ENCODE measurements around the gene DYNLL2. TPM values are rescaled to one million over a fixed set of nuclear protein-coding genes. Genes with fewer than 3 reads are reported as not detected.

DYNLL2 gene
- total RNA-seq, 4 donors from 2014 or later: 12.2 to 32.4 (median 17.3) TPM

DNA sequence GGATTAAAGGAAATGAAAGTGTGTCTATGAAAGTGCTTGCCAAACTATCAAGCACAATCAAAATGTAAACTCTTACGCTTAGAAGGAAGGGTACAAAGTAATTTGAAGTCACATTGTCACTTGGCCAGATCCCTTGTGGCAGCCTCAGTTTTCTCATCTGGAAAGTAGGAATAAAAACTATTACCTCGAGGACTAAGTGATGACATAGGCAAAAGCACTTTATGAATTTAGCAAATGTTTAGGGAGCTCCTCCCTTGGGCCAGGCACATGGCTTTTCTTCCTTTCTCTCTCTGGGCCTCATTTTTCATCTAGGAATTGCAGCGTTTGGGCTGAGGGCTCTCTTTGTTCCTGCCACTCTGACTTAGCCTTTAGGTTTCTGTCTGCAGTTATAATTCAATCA lies 28.5 kb downstream of the DYNLL2 start:
- TF ChIP-seq CTCF (IDR thresholded peaks at IDR 0.05; ENCODE audit: low read depth): no peak

DNA sequence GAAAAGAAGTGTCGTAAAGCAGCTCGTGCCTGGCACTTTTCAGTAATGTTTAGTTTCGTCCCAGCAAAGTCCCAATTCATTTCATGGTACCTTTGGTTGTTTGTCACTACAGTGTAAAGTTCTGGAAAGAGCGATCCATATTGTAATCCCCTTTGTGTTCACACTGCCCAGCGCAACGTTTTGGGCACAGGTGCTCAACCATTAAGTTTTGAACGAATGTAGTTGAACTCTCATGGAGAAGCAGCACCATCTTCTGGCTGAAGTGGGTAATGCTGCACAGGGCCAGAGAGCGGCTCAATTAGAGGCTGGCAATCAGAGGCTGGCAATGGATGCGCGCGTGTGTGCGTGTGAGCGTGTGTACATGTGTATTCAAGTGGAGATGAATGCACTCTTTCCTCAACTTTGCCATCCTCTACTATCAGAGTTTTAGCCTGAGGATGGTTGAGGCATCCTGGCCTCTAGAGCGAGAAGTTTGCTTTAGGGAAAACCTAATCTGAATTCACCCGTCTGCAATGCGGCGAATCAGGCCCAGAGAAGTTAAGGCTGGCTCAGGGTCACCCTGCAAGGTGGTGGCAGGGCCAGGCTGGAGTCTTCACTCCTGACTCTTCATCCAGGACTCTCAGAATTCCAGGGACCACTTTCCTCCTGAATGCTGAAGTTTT lies 29.9 kb downstream of the DYNLL2 start:
- TF ChIP-seq CTCF (IDR thresholded peaks at IDR 0.05; ENCODE audit: low read depth): no peak

- TF ChIP-seq CTCF (IDR thresholded peaks at IDR 0.05; ENCODE audit: low read depth): no peak
Measured at GRCh38 chr17:58113947-58114346, 30.7 kb downstream of the DYNLL2 start.

- TF ChIP-seq CTCF (IDR thresholded peaks at IDR 0.05; ENCODE audit: low read depth): no peak
Measured at GRCh38 chr17:58117382-58117781, 34.2 kb downstream of the DYNLL2 start.

DNA sequence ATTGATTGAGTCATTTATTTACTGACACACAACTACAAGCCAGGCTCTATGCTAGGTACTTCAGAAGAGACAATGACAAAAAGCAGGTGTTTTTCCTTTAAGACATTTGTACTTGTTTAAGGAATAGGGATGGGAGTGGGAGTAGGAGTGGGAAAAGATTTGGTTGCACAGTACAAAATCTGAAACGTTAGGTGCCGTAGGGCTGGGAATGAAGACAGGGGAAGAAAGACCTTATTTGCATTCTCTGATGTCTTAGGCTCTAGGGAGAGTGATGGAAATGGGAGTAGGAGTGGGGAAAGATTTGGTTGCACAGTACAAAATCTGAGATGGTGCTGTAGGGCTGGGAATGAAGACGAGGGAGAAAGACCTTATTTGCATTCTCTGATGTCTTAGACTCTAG lies 36.3 kb downstream of the DYNLL2 start:
- no peak for TF ChIP-seq CTCF (IDR thresholded peaks at IDR 0.05; ENCODE audit: low read depth)

DNA sequence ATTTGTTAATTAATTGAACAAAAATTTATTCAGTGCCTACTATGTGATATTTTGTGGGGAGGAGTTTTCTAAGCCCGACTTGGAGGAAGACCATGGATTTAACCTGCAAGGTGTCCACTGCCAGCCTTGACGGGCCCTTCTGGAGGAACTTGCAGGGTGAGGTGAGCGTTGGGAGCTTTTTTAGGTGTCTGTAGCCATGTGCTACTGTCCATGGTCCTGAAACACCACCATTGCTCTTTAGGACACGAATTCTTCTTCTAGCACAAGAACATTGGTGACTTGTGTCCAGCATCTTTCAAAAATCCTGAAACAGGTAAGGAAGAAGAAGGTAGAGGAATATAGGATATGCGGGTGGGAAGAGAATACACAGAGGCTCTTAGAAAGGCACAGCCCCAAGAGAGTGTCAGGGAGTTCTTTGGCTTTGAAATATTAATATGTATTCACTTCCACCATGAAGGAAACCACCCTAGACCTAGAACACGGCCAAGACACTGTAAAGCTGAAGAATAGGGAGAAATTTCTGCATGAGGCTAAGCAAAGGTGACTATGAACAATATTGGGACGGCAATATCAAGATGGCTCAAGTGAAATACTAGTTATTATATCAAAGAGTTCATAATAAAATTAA lies 37.1 kb downstream of the DYNLL2 start:
- no peak for TF ChIP-seq CTCF (IDR thresholded peaks at IDR 0.05; ENCODE audit: low read depth)

- TF ChIP-seq CTCF (IDR thresholded peaks at IDR 0.05; ENCODE audit: low read depth): no peak
Measured at GRCh38 chr17:58121925-58122324, 38.7 kb downstream of the DYNLL2 start.
